ENCODE data around the gene MOCS1. TPM values are rescaled to one million over a fixed set of nuclear protein-coding genes. Genes with fewer than 3 reads are reported as not detected.

The MOCS1 gene
- total RNA-seq, 1 experiment from 2014 or later = not detected

- TF ChIP-seq EZH2 (IDR thresholded peaks at IDR 0.05; ENCODE audit: low read depth) (no peak), CTCF (conservative IDR thresholded peaks at IDR 0.05) (no peak)
- Histone ChIP-seq H3K4me3 (no peak overlapping the region), H3K79me2 (ENCODE audit: low read depth) (no peaks in the 10 kb centered on the region), H3K9me2 (ENCODE audit: insufficient read depth) (no peaks in the 10 kb centered on the region), H3K27me3 (ENCODE audit: insufficient read depth, low read depth) (peaks cover 16% of the 10 kb centered on the region; the same call in 1 of the 2 replicates), H3K27ac (no peak overlapping the region), H3K36me3 (ENCODE audit: low read depth) (no peaks in the 10 kb centered on the region), H3K9me3 (ENCODE audit: insufficient read depth, low read depth) (no peaks in the 10 kb centered on the region), H3F3A (ENCODE audit: insufficient read depth, low read depth) (no peaks in the 10 kb centered on the region), H3K4me1 (replicated peaks; ENCODE audit: insufficient read depth) (no peaks in the 10 kb centered on the region), H2AFZ (no peak overlapping the region), H4K20me1 (ENCODE audit: insufficient read depth) (no peaks in the 10 kb centered on the region), H3K4me2 (no peak overlapping the region)
- intact Hi-C loops (cut with micrococcal nuclease; ENCODE audit: unreplicated experiment) = no loop called here
- BruUV-seq (replicated peaks) = no TSS peak
- peak in 1 of 2 experiments; percentile 31 for DNase-seq
- CTCF ChIA-PET = no interaction called here
- POLR2A ChIA-PET (ENCODE audit: unreplicated experiment) = no interaction called here
These were observed 75.2 kb downstream of the MOCS1 start for GRCh38 chr6:39859025-39859424.

- Histone ChIP-seq H3F3A (ENCODE audit: insufficient read depth, low read depth) (no peaks in the 10 kb centered on the region), H3K79me2 (ENCODE audit: low read depth) (no peaks in the 10 kb centered on the region), H3K27me3 (ENCODE audit: insufficient read depth, low read depth) (peaks cover 21% of the 10 kb centered on the region; the same call in 1 of the 2 replicates), H4K20me1 (ENCODE audit: insufficient read depth) (no peaks in the 10 kb centered on the region), H3K4me1 (replicated peaks; ENCODE audit: insufficient read depth) (no peaks in the 10 kb centered on the region), H3K9me2 (ENCODE audit: insufficient read depth) (no peaks in the 10 kb centered on the region), H3K9me3 (ENCODE audit: insufficient read depth, low read depth) (no peaks in the 10 kb centered on the region), H2AFZ (no peak overlapping the region), H3K36me3 (ENCODE audit: low read depth) (no peaks in the 10 kb centered on the region), H3K27ac (no peak overlapping the region), H3K4me3 (no peak overlapping the region), H3K4me2 (no peak overlapping the region)
- BruUV-seq (replicated peaks) = no TSS peak
- peak in 1 of 2 experiments; percentile 16 for DNase-seq
- intact Hi-C loops (cut with micrococcal nuclease; ENCODE audit: unreplicated experiment) = no loop called here
- ChIA-PET CTCF (no interaction called here), POLR2A (ENCODE audit: unreplicated experiment) (interaction anchor here (0.5 kb wide), 1 partner anchor 83 kb away, joined by 3 read pairs; no protein-coding TSS in a partner anchor)
- TF ChIP-seq CTCF (conservative IDR thresholded peaks at IDR 0.05) = no peak
- TF ChIP-seq EZH2 (IDR thresholded peaks at IDR 0.05; ENCODE audit: low read depth) = no peak
These were observed 78.8 kb downstream of the MOCS1 start for GRCh38 chr6:39855356-39855995.

Other genes starting within 250 kb of the MOCS1 start
- not detected in 2 replicates for gene KIF6, start 209.1 kb downstream of the MOCS1 start, total RNA-seq (2021)
- gene DAAM2, start 142.1 kb downstream of the MOCS1 start, total RNA-seq (2021) = not detected in 2 replicates